MM.1S (cell line): ENCODE measurements around the gene DNAH6.

Experiments
- EZH2 ChIP-seq: fragments of 300-600 bp; sonication (generic); optimal IDR thresholded peaks from 2 replicates; pipeline ENCODE3; 2017; ENCODE audit warnings: low read depth, mild to moderate bottlenecking, antibody characterized with exemption, low read length, mixed read lengths
- EZH2phosphoT487 ChIP-seq: fragments of 300-600 bp; sonication (generic); IDR thresholded peaks from 2 replicates; pipeline ENCODE4 v1.6.1; 2018; ENCODE audit warnings: antibody characterized with exemption, low read length
- TF ChIP-seq, protein P1 (sequence below): fragments of 300-600 bp; sonication (generic); IDR thresholded peaks from 2 replicates; pipeline ENCODE4 v1.5.1; 2016; ENCODE audit warnings: antibody characterized with exemption, low read length, mixed read lengths

DNA sequence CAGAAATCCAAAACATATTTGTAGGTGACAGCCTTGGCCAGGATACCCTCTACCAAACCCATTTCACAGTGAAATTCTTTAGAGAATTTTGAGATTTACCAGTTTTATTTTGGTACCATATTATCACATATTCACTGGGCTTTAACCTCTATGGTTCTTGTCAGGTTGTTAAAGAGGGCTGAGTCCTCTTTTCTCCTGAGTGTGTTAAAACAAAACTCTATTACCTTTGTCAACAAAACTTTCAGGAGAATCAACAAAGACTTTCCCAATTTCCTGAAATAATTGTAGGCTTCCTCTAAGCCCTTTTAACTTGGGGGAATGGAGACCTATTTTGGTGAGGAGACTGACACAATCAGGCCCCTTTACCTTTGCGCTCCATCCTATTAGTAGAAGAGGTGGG lies 209.4 kb downstream of the DNAH6 start:
- TF ChIP-seq, protein P1, sequence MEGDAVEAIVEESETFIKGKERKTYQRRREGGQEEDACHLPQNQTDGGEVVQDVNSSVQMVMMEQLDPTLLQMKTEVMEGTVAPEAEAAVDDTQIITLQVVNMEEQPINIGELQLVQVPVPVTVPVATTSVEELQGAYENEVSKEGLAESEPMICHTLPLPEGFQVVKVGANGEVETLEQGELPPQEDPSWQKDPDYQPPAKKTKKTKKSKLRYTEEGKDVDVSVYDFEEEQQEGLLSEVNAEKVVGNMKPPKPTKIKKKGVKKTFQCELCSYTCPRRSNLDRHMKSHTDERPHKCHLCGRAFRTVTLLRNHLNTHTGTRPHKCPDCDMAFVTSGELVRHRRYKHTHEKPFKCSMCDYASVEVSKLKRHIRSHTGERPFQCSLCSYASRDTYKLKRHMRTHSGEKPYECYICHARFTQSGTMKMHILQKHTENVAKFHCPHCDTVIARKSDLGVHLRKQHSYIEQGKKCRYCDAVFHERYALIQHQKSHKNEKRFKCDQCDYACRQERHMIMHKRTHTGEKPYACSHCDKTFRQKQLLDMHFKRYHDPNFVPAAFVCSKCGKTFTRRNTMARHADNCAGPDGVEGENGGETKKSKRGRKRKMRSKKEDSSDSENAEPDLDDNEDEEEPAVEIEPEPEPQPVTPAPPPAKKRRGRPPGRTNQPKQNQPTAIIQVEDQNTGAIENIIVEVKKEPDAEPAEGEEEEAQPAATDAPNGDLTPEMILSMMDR, result no peak
- TF ChIP-seq EZH2phosphoT487 (no peak), EZH2 (no peak)
